Islet precursor cell (in vitro differentiated cells): ENCODE results near the gene ATP5PD.

Source experiments
- DNase-seq: peaks from one replicate; pipeline ENCODE4 v3.0.0-alpha.2; 2018

Gene ATP5PD

GRCh38 chr17:75046407-75047289 lies at the start of gene ATP5PD, which contains the start of gene KCTD2:
Gene ATP5PD (minus strand): TSS chr17:75046969. CDS start chr17:75042650, 4,319 bp downstream.
Gene KCTD2 (plus strand): TSS chr17:75047225. CDS start chr17:75047251, 26 bp downstream.
- peak; percentile 99 for DNase-seq

GRCh38 chr17:75096082-75096625 lies 49.4 kb upstream of the ATP5PD start:
- DNase-seq = peak; percentile 98

- DNase-seq = peak; percentile 61
Measured at GRCh38 chr17:75094871-75095399, 48.2 kb upstream of the ATP5PD start.

- peak; percentile 85 for DNase-seq
Measured at GRCh38 chr17:75093548-75094158, 46.9 kb upstream of the ATP5PD start.

- DNase-seq = peak; percentile 61
Measured at GRCh38 chr17:75091855-75092327, 45.1 kb upstream of the ATP5PD start.

- DNase-seq = peak; percentile 73
Measured at GRCh38 chr17:75090871-75091854, 44.4 kb upstream of the ATP5PD start.

- DNase-seq = peak; percentile 92
Measured at GRCh38 chr17:75088465-75089417, 42.0 kb upstream of the ATP5PD start.

- DNase-seq = peak; percentile 100
Measured at GRCh38 chr17:75087558-75088453, 41.0 kb upstream of the ATP5PD start, which contains the start of gene SLC16A5. Gene SLC16A5 (plus strand): TSS chr17:75087954. CDS start chr17:75093637, 5,683 bp downstream.

- DNase-seq = no peak
Measured at GRCh38 chr17:75087182-75087557, 40.4 kb upstream of the ATP5PD start.

GRCh38 chr17:75086496-75087181 lies 39.9 kb upstream of the ATP5PD start:
- DNase-seq = peak; percentile 60

- no peak for DNase-seq
Measured at GRCh38 chr17:75084039-75084660, 37.4 kb upstream of the ATP5PD start.

- DNase-seq = no peak
Measured at GRCh38 chr17:75082683-75083082, 35.9 kb upstream of the ATP5PD start.

GRCh38 chr17:75081611-75082540 lies 35.1 kb upstream of the ATP5PD start:
- no peak for DNase-seq

GRCh38 chr17:75079023-75079373 lies 32.2 kb upstream of the ATP5PD start:
- no peak for DNase-seq

- peak; percentile 92 for DNase-seq
Measured at GRCh38 chr17:75078284-75079022, 31.7 kb upstream of the ATP5PD start.

- DNase-seq = no peak
Measured at GRCh38 chr17:75077496-75078283, 30.9 kb upstream of the ATP5PD start.
